ENCODE measurements around the gene DAPP1. TPM values are rescaled to one million over a fixed set of nuclear protein-coding genes. Genes with fewer than 3 reads are reported as not detected.

The DAPP1 gene
- total RNA-seq, 1 donor, result 54.3 TPM

GRCh38 chr4:99834569-99834968 lies 17.9 kb downstream of the DAPP1 start:
- Histone ChIP-seq H3K27me3 (ENCODE audit: insufficient read depth, low read length) (no peaks in the 10 kb centered on the region), H3K4me3 (ENCODE audit: low read length) (no peak overlapping the region), H3K4me1 (ENCODE audit: insufficient read depth, low read length) (peaks cover 2% of the 10 kb centered on the region), H3K9me3 (ENCODE audit: low read depth, low read length) (no peaks in the 10 kb centered on the region)

GRCh38 chr4:99835942-99836341 lies 19.3 kb downstream of the DAPP1 start:
- Histone ChIP-seq H3K4me1 (ENCODE audit: insufficient read depth, low read length) (peaks cover 2% of the 10 kb centered on the region), H3K4me3 (ENCODE audit: low read length) (no peak overlapping the region), H3K27me3 (ENCODE audit: insufficient read depth, low read length) (no peaks in the 10 kb centered on the region), H3K9me3 (ENCODE audit: low read depth, low read length) (no peaks in the 10 kb centered on the region)

GRCh38 chr4:99838927-99839326 lies 22.3 kb downstream of the DAPP1 start:
- Histone ChIP-seq H3K9me3 (ENCODE audit: low read depth, low read length) (no peaks in the 10 kb centered on the region), H3K4me3 (ENCODE audit: low read length) (no peak overlapping the region), H3K4me1 (ENCODE audit: insufficient read depth, low read length) (peaks cover 4% of the 10 kb centered on the region), H3K27me3 (ENCODE audit: insufficient read depth, low read length) (no peaks in the 10 kb centered on the region)

GRCh38 chr4:99841129-99841528 lies 24.5 kb downstream of the DAPP1 start:
- peaks cover 20% of the 10 kb centered on the region for H3K4me1 ChIP-seq (ENCODE audit: insufficient read depth, low read length)
- H3K4me3 ChIP-seq (ENCODE audit: low read length), result no peak overlapping the region
- H3K27me3 ChIP-seq (ENCODE audit: insufficient read depth, low read length), result no peaks in the 10 kb centered on the region
- H3K9me3 ChIP-seq (ENCODE audit: low read depth, low read length), result no peaks in the 10 kb centered on the region

DNA sequence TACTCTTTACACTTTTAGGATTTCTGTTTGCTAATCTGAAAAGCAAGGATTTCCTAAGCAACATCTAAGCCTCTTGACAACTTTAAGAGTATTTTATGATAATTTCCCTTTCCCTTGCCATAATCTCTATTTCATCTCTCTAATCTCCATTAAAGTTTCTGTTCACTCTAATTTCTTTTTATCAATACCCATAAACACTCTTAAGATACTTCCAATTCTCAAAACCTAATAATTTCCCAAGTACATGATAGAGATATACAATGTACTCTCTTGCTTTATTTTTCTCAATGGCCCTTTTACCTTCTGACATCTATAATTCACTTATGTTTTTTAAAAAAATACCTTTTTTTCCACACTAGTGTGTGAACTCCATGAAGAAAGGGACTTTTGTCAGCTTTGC lies 26.8 kb downstream of the DAPP1 start:
- H3K9me3 ChIP-seq (ENCODE audit: low read depth, low read length), result no peaks in the 10 kb centered on the region
- no peaks in the 10 kb centered on the region for H3K27me3 ChIP-seq (ENCODE audit: insufficient read depth, low read length)
- H3K4me1 ChIP-seq (ENCODE audit: insufficient read depth, low read length), result peaks cover 40% of the 10 kb centered on the region
- no peak overlapping the region for H3K4me3 ChIP-seq (ENCODE audit: low read length)

GRCh38 chr4:99844048-99844447 lies 27.4 kb downstream of the DAPP1 start:
- Histone ChIP-seq H3K27me3 (ENCODE audit: insufficient read depth, low read length) (no peaks in the 10 kb centered on the region), H3K9me3 (ENCODE audit: low read depth, low read length) (no peaks in the 10 kb centered on the region), H3K4me1 (ENCODE audit: insufficient read depth, low read length) (peaks cover 40% of the 10 kb centered on the region), H3K4me3 (ENCODE audit: low read length) (no peak overlapping the region)

DNA sequence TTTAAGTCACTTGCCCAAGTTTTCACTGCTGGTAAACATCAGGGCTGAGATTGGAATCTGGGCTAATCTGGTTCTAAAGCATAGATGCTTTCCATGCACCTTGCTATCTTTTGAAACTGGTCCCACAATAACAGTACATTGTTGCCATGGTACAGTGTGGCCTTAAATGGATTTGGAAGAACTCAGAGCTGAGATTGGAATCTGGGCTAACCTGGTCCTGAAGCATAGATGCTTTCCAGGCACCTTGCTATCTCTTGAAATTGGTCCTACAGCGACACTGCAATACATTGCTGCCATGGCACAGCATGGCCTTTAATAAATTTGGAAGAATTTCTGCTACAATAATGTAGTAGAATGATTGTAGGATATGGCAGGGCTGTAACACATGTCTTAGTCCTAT lies 28.6 kb downstream of the DAPP1 start:
- Histone ChIP-seq H3K4me3 (ENCODE audit: low read length) (no peak overlapping the region), H3K27me3 (ENCODE audit: insufficient read depth, low read length) (no peaks in the 10 kb centered on the region), H3K4me1 (ENCODE audit: insufficient read depth, low read length) (peaks cover 40% of the 10 kb centered on the region), H3K9me3 (ENCODE audit: low read depth, low read length) (no peaks in the 10 kb centered on the region)

DNA sequence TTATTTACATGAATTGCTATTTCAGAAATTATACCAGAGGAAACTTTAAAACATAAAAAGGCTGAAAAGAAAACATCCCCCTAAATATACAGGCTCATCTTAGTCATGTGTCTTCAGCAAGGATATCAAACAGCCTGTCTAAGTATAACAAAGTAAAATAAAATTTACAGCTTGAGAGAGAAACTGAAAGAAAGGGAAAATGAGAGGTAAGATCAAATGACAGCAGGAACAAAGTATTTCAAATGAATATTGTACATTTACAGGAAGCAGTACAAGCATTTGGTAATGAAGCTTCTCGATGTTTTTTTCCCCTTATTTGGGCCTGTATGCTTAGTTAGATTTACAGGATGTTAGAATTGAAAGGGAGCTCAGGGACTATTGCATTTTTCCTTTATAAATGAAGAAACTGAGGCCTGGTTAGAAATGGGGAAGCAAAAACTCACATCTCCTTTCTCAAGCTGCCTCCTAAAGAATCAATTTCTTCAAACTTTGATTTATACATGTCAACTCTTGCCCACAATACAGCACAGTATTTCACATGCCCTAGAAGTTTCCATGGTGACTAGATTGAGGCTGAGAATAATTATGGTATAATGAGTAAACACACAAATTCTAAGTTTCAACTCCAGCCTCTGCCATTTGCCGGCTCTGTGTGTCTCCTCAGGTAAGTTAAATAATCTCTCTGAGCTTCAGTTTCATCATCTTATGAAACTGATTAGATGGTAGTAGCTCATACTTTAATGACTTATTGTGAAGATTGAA lies 29.3 kb downstream of the DAPP1 start:
- H3K27me3 ChIP-seq (ENCODE audit: insufficient read depth, low read length), result no peaks in the 10 kb centered on the region
- H3K9me3 ChIP-seq (ENCODE audit: low read depth, low read length), result no peaks in the 10 kb centered on the region
- no peak overlapping the region for H3K4me3 ChIP-seq (ENCODE audit: low read length)
- peaks cover 45% of the 10 kb centered on the region for H3K4me1 ChIP-seq (ENCODE audit: insufficient read depth, low read length)

DNA sequence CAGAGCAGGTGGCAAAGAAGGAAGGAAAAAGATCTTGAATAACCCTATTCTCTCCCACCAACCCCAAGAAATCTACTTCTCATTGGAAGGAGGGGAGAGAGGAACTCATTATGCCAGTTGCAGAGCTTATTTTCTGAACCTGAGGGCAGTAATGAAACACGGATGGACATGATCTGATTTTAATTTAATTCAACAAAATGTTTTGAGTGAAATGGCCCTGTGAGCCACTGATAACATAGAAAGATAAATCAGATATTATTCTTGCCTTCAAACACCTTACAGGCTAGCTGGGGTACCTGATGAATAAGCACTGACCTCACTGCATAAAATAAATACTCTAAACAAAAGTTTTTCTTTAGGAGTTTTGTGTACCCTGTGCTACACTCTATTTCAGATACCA lies 30.3 kb downstream of the DAPP1 start:
- Histone ChIP-seq H3K4me3 (ENCODE audit: low read length) (no peak overlapping the region), H3K9me3 (ENCODE audit: low read depth, low read length) (no peaks in the 10 kb centered on the region), H3K4me1 (ENCODE audit: insufficient read depth, low read length) (peaks cover 54% of the 10 kb centered on the region), H3K27me3 (ENCODE audit: insufficient read depth, low read length) (no peaks in the 10 kb centered on the region)

GRCh38 chr4:99847362-99847976 lies 30.8 kb downstream of the DAPP1 start:
- Histone ChIP-seq H3K27me3 (ENCODE audit: insufficient read depth, low read length) (no peaks in the 10 kb centered on the region), H3K4me3 (ENCODE audit: low read length) (no peak overlapping the region), H3K4me1 (ENCODE audit: insufficient read depth, low read length) (peaks cover 54% of the 10 kb centered on the region), H3K9me3 (ENCODE audit: low read depth, low read length) (no peaks in the 10 kb centered on the region)

- H3K4me1 ChIP-seq (ENCODE audit: insufficient read depth, low read length), result peaks cover 62% of the 10 kb centered on the region
- no peaks in the 10 kb centered on the region for H3K9me3 ChIP-seq (ENCODE audit: low read depth, low read length)
- no peaks in the 10 kb centered on the region for H3K27me3 ChIP-seq (ENCODE audit: insufficient read depth, low read length)
- no peak overlapping the region for H3K4me3 ChIP-seq (ENCODE audit: low read length)
Measured at GRCh38 chr4:99848591-99849001, 32.0 kb downstream of the DAPP1 start.

- peaks cover 65% of the 10 kb centered on the region for H3K4me1 ChIP-seq (ENCODE audit: insufficient read depth, low read length)
- no peaks in the 10 kb centered on the region for H3K9me3 ChIP-seq (ENCODE audit: low read depth, low read length)
- no peaks in the 10 kb centered on the region for H3K27me3 ChIP-seq (ENCODE audit: insufficient read depth, low read length)
- no peak overlapping the region for H3K4me3 ChIP-seq (ENCODE audit: low read length)
Measured at GRCh38 chr4:99852199-99852749, 35.6 kb downstream of the DAPP1 start.

GRCh38 chr4:99853190-99853589 lies 36.6 kb downstream of the DAPP1 start:
- Histone ChIP-seq H3K4me3 (ENCODE audit: low read length) (no peak overlapping the region), H3K9me3 (ENCODE audit: low read depth, low read length) (no peaks in the 10 kb centered on the region), H3K27me3 (ENCODE audit: insufficient read depth, low read length) (no peaks in the 10 kb centered on the region), H3K4me1 (ENCODE audit: insufficient read depth, low read length) (peaks cover 60% of the 10 kb centered on the region)

GRCh38 chr4:99853999-99854398 lies 37.4 kb downstream of the DAPP1 start:
- peaks cover 66% of the 10 kb centered on the region for H3K4me1 ChIP-seq (ENCODE audit: insufficient read depth, low read length)
- no peaks in the 10 kb centered on the region for H3K9me3 ChIP-seq (ENCODE audit: low read depth, low read length)
- H3K27me3 ChIP-seq (ENCODE audit: insufficient read depth, low read length), result no peaks in the 10 kb centered on the region
- no peak overlapping the region for H3K4me3 ChIP-seq (ENCODE audit: low read length)

GRCh38 chr4:99855678-99856077 lies 39.1 kb downstream of the DAPP1 start:
- Histone ChIP-seq H3K4me1 (ENCODE audit: insufficient read depth, low read length) (peaks cover 72% of the 10 kb centered on the region), H3K27me3 (ENCODE audit: insufficient read depth, low read length) (no peaks in the 10 kb centered on the region), H3K9me3 (ENCODE audit: low read depth, low read length) (no peaks in the 10 kb centered on the region), H3K4me3 (ENCODE audit: low read length) (no peak overlapping the region)

DNA sequence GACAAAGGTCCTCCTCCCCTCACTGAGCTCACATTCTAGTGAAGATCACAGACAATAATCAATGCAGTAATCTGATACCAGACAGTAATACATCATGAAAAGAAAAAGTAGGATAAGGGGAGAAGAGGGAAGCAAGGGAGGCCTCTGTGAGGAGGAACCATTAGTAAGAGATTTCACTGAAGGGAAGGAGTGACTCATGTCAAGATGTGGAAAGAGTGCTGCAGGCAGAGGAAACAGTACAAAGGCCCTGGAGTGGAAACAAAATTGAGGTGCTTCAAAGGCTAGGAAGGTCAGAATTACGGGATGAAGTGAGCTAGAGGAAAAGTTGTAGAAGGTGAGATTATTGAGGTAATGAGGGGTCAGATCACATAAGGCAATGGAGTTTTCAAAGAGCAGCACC lies 39.5 kb downstream of the DAPP1 start:
- Histone ChIP-seq H3K27me3 (ENCODE audit: insufficient read depth, low read length) (no peaks in the 10 kb centered on the region), H3K4me3 (ENCODE audit: low read length) (no peak overlapping the region), H3K9me3 (ENCODE audit: low read depth, low read length) (no peaks in the 10 kb centered on the region), H3K4me1 (ENCODE audit: insufficient read depth, low read length) (peaks cover 70% of the 10 kb centered on the region)

Data from mononuclear cell (primary cell).